ENCODE measurements around the gene SH3RF3.
A peak's percentile ranks its signal among the peaks of the same experiment; 100 is the strongest.

SH3RF3 gene

GRCh38 chr2:109499566-109499965 is 370.6 kb downstream of the SH3RF3 start:
- Histone ChIP-seq H3K4me3 (ENCODE audit: low read length) (no peak overlapping the region), H3K9me3 (ENCODE audit: control insufficient read depth, insufficient read depth, low read length) (no peaks in the 10 kb centered on the region), H3K27me3 (ENCODE audit: control insufficient read depth, insufficient read depth, low read length) (no peaks in the 10 kb centered on the region), H3K27ac (ENCODE audit: low read length) (no peak overlapping the region), H3K4me1 (ENCODE audit: control insufficient read depth, insufficient read depth, low read length) (no peaks in the 10 kb centered on the region), H3K36me3 (ENCODE audit: control insufficient read depth, insufficient read depth, low read length) (no peaks in the 10 kb centered on the region)
- WGBS (ENCODE audit: insufficient coverage, insufficient read length): no CpG with 5 or more reads among the region's 5 CpGs
- no peak for DNase-seq (ENCODE audit: low read depth, low spot score)

GRCh38 chr2:109500910-109501309 is 371.9 kb downstream of the SH3RF3 start:
- no peak overlapping the region for H3K27ac ChIP-seq (ENCODE audit: low read length)
- H3K27me3 ChIP-seq (ENCODE audit: control insufficient read depth, insufficient read depth, low read length): no peaks in the 10 kb centered on the region
- DNase-seq (ENCODE audit: low read depth, low spot score): no peak
- no peaks in the 10 kb centered on the region for H3K4me1 ChIP-seq (ENCODE audit: control insufficient read depth, insufficient read depth, low read length)
- H3K36me3 ChIP-seq (ENCODE audit: control insufficient read depth, insufficient read depth, low read length): no peaks in the 10 kb centered on the region
- H3K9me3 ChIP-seq (ENCODE audit: control insufficient read depth, insufficient read depth, low read length): no peaks in the 10 kb centered on the region
- no peak overlapping the region for H3K4me3 ChIP-seq (ENCODE audit: low read length)
- WGBS (ENCODE audit: insufficient coverage, insufficient read length): no CpG with 5 or more reads among the region's 8 CpGs

DNA sequence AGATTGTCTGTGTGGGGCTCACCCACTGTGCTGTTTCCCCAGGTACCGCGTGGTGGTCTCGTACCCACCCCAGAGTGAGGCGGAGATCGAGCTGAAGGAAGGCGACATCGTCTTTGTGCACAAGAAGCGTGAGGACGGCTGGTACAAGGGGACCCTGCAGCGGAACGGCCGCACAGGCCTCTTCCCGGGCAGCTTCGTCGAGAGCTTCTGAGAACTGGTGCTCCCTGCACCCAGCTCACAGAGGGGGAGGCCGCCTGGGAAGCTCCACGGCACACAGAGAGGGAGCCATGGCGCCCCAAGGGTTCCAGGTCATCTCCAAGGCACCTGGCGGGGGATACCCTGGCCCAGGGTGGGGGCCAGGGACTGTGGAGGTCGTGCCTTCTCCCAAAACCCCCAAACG is 372.5 kb downstream of the SH3RF3 start:
- WGBS (ENCODE audit: insufficient coverage, insufficient read length): no CpG with 5 or more reads among the region's 21 CpGs
- Histone ChIP-seq H3K36me3 (ENCODE audit: control insufficient read depth, insufficient read depth, low read length) (no peaks in the 10 kb centered on the region), H3K9me3 (ENCODE audit: control insufficient read depth, insufficient read depth, low read length) (no peaks in the 10 kb centered on the region), H3K27me3 (ENCODE audit: control insufficient read depth, insufficient read depth, low read length) (no peaks in the 10 kb centered on the region), H3K4me1 (ENCODE audit: control insufficient read depth, insufficient read depth, low read length) (no peaks in the 10 kb centered on the region), H3K27ac (ENCODE audit: low read length) (no peak overlapping the region), H3K4me3 (ENCODE audit: low read length) (no peak overlapping the region; the same call in 1 of the 2 replicates)
- DNase-seq (ENCODE audit: low read depth, low spot score): no peak

DNA sequence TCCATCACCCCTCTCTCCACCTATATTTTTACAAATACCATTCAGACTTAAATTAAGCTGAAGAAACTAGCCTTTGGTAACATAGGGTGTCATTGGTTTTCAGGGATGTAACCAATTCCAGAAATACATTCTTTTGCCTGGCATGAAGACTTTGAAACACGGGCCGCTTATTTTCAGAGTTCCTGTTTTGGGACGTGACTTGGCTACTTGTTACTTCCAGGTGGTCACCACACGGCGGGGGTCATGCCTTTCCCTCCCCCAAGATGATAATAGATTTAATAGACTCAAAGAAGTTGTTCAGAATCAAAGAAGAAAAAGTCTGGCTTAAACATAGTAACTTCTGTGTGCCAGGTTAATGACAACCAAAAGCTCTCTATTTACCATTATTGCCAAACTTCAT is 374.2 kb downstream of the SH3RF3 start:
- Histone ChIP-seq H3K36me3 (ENCODE audit: control insufficient read depth, insufficient read depth, low read length) (no peaks in the 10 kb centered on the region), H3K27me3 (ENCODE audit: control insufficient read depth, insufficient read depth, low read length) (no peaks in the 10 kb centered on the region), H3K9me3 (ENCODE audit: control insufficient read depth, insufficient read depth, low read length) (no peaks in the 10 kb centered on the region), H3K4me3 (ENCODE audit: low read length) (no peak overlapping the region), H3K4me1 (ENCODE audit: control insufficient read depth, insufficient read depth, low read length) (no peaks in the 10 kb centered on the region), H3K27ac (ENCODE audit: low read length) (no peak overlapping the region)
- no CpG with 5 or more reads among the region's 5 CpGs for WGBS (ENCODE audit: insufficient coverage, insufficient read length)
- DNase-seq (ENCODE audit: low read depth, low spot score): no peak

DNA sequence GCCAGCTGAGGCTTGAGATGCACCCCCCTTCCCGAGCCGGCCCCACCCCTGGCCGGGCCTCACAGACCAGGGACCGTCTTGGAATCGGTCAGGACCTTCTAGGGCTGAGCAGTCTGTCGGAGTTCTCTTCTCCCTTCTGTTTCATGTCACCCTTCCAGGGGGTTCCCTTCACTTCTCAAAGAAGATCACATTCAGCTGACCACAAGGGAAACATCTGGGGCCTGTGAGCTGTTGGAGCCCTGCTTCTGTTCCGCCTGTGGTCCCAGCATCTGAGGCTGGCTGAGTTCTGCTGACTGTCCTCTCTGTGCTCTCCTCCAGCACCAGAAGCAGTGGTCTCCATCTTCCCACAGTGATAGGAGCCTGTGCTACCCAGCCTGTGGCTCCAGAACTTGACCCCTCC is 378.2 kb downstream of the SH3RF3 start:
- DNase-seq (ENCODE audit: low read depth, low spot score): no peak
- WGBS (ENCODE audit: insufficient coverage, insufficient read length): no CpG with 5 or more reads among the region's 7 CpGs

GRCh38 chr2:109507828-109508227 is 378.8 kb downstream of the SH3RF3 start:
- H3K27me3 ChIP-seq (ENCODE audit: control insufficient read depth, insufficient read depth, low read length): no peaks in the 10 kb centered on the region
- no peak overlapping the region for H3K4me3 ChIP-seq (ENCODE audit: low read length)
- no peaks in the 10 kb centered on the region for H3K9me3 ChIP-seq (ENCODE audit: control insufficient read depth, insufficient read depth, low read length)
- H3K4me1 ChIP-seq (ENCODE audit: control insufficient read depth, insufficient read depth, low read length): no peaks in the 10 kb centered on the region
- no peak for DNase-seq (ENCODE audit: low read depth, low spot score)
- no peaks in the 10 kb centered on the region for H3K36me3 ChIP-seq (ENCODE audit: control insufficient read depth, insufficient read depth, low read length)
- no CpG with 5 or more reads among the region's 6 CpGs for WGBS (ENCODE audit: insufficient coverage, insufficient read length)
- H3K27ac ChIP-seq (ENCODE audit: low read length): no peak overlapping the region

More for the DNA sequence above, 378.2 kb downstream of the SH3RF3 start:
- no peaks in the 10 kb centered on the region for H3K36me3 ChIP-seq (ENCODE audit: control insufficient read depth, insufficient read depth, low read length)
- H3K27ac ChIP-seq (ENCODE audit: low read length): no peak overlapping the region
- no peaks in the 10 kb centered on the region for H3K9me3 ChIP-seq (ENCODE audit: control insufficient read depth, insufficient read depth, low read length)
- no peaks in the 10 kb centered on the region for H3K4me1 ChIP-seq (ENCODE audit: control insufficient read depth, insufficient read depth, low read length)
- H3K27me3 ChIP-seq (ENCODE audit: control insufficient read depth, insufficient read depth, low read length): no peaks in the 10 kb centered on the region
- no peak overlapping the region for H3K4me3 ChIP-seq (ENCODE audit: low read length)

DNA sequence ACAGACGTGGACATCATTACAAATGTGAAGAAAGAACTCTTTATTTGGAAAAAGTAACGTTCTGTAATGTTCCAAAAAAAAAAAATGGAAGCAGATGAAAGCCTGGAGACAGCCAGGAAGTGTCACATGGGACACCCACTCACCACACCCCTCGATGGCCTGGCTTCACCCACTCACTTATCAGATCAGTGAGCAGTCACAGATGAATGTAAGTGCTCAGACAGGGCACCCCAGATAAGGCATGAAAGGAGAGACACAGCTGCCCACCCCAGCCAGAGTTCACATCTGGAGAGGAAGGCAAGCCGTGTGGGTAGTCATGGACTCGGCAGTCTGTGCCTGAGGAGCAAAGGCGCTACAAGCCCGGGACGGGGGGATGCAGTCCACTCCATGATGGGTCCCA is 379.6 kb downstream of the SH3RF3 start:
- Histone ChIP-seq H3K4me3 (ENCODE audit: low read length) (no peak overlapping the region), H3K27me3 (ENCODE audit: control insufficient read depth, insufficient read depth, low read length) (no peaks in the 10 kb centered on the region), H3K4me1 (ENCODE audit: control insufficient read depth, insufficient read depth, low read length) (no peaks in the 10 kb centered on the region), H3K27ac (ENCODE audit: low read length) (no peak overlapping the region), H3K9me3 (ENCODE audit: control insufficient read depth, insufficient read depth, low read length) (no peaks in the 10 kb centered on the region), H3K36me3 (ENCODE audit: control insufficient read depth, insufficient read depth, low read length) (no peaks in the 10 kb centered on the region)
- no peak for DNase-seq (ENCODE audit: low read depth, low spot score)
- WGBS (ENCODE audit: insufficient coverage, insufficient read length): no CpG with 5 or more reads among the region's 8 CpGs

DNA sequence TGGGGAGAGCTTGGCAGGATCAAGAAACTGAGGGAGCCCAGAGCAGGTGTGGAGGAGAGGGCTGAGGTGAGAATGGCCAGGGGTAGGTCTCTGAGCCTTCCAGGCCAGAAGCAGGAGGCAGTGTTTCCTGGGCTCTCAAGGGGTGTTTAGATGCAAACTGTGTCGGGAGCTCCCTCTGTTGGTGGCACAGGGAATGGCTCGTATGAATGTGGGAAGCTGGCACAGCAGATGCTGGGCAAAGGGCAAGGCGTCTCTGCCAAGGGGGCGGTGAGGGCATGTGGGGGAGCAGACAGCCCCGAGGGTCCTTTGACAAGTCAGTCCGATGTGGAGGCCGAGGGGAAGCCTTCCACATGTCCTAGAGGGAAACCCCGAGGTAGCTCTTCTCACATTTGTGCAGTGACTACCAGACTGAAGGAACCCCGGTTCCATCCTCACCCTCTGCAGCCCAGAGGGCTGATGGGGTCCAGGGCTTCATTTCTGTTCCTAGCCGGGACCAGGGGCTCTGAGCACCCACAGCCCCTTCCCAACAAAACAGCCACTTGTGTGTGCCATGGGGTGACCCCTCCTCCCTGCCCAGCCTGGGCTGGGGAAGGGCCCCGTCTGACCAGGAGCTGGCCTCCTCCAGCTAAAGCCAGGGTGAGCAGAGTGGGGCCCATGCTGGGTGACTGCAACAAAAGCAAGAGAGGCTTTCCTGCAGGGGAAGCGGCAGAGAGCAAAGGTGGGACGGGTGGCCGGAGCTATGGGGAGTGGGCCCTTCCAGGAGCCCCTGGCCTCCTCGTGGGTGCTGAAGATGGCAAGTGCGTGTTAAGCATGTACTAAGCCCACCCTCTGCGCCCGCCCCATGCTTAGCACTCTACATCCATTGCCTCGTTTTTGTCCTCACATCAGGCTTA is 381.4 kb downstream of the SH3RF3 start:
- no CpG with 5 or more reads among the region's 19 CpGs for WGBS (ENCODE audit: insufficient coverage, insufficient read length)
- no peaks in the 10 kb centered on the region for H3K36me3 ChIP-seq (ENCODE audit: control insufficient read depth, insufficient read depth, low read length)
- H3K9me3 ChIP-seq (ENCODE audit: control insufficient read depth, insufficient read depth, low read length): no peaks in the 10 kb centered on the region
- H3K27ac ChIP-seq (ENCODE audit: low read length): no peak overlapping the region
- no peak overlapping the region for H3K4me3 ChIP-seq (ENCODE audit: low read length)
- H3K27me3 ChIP-seq (ENCODE audit: control insufficient read depth, insufficient read depth, low read length): no peaks in the 10 kb centered on the region
- DNase-seq (ENCODE audit: low read depth, low spot score): peak; percentile 54
- no peaks in the 10 kb centered on the region for H3K4me1 ChIP-seq (ENCODE audit: control insufficient read depth, insufficient read depth, low read length)

GRCh38 chr2:109511168-109511567 is 382.2 kb downstream of the SH3RF3 start:
- no peaks in the 10 kb centered on the region for H3K36me3 ChIP-seq (ENCODE audit: control insufficient read depth, insufficient read depth, low read length)
- WGBS (ENCODE audit: insufficient coverage, insufficient read length): no CpG with 5 or more reads among the region's 3 CpGs
- no peaks in the 10 kb centered on the region for H3K4me1 ChIP-seq (ENCODE audit: control insufficient read depth, insufficient read depth, low read length)
- H3K9me3 ChIP-seq (ENCODE audit: control insufficient read depth, insufficient read depth, low read length): no peaks in the 10 kb centered on the region
- no peak for DNase-seq (ENCODE audit: low read depth, low spot score)
- H3K4me3 ChIP-seq (ENCODE audit: low read length): no peak overlapping the region
- H3K27me3 ChIP-seq (ENCODE audit: control insufficient read depth, insufficient read depth, low read length): no peaks in the 10 kb centered on the region
- H3K27ac ChIP-seq (ENCODE audit: low read length): no peak overlapping the region

- H3K27ac ChIP-seq (ENCODE audit: low read length): no peak overlapping the region
- no peaks in the 10 kb centered on the region for H3K36me3 ChIP-seq (ENCODE audit: control insufficient read depth, insufficient read depth, low read length)
- no CpG with 5 or more reads among the region's 5 CpGs for WGBS (ENCODE audit: insufficient coverage, insufficient read length)
- no peaks in the 10 kb centered on the region for H3K9me3 ChIP-seq (ENCODE audit: control insufficient read depth, insufficient read depth, low read length)
- H3K4me1 ChIP-seq (ENCODE audit: control insufficient read depth, insufficient read depth, low read length): no peaks in the 10 kb centered on the region
- no peak for DNase-seq (ENCODE audit: low read depth, low spot score)
- no peaks in the 10 kb centered on the region for H3K27me3 ChIP-seq (ENCODE audit: control insufficient read depth, insufficient read depth, low read length)
- H3K4me3 ChIP-seq (ENCODE audit: low read length): no peak overlapping the region
Observed at GRCh38 chr2:109512076-109512475, 383.1 kb downstream of the SH3RF3 start.

- WGBS (ENCODE audit: insufficient coverage, insufficient read length): no CpG with 5 or more reads among the region's 5 CpGs
- no peak for DNase-seq (ENCODE audit: low read depth, low spot score)
- Histone ChIP-seq H3K9me3 (ENCODE audit: control insufficient read depth, insufficient read depth, low read length) (no peaks in the 10 kb centered on the region), H3K4me1 (ENCODE audit: control insufficient read depth, insufficient read depth, low read length) (no peaks in the 10 kb centered on the region), H3K36me3 (ENCODE audit: control insufficient read depth, insufficient read depth, low read length) (no peaks in the 10 kb centered on the region), H3K27ac (ENCODE audit: low read length) (no peak overlapping the region), H3K27me3 (ENCODE audit: control insufficient read depth, insufficient read depth, low read length) (no peaks in the 10 kb centered on the region), H3K4me3 (ENCODE audit: low read length) (no peak overlapping the region)
Observed at GRCh38 chr2:109513230-109513629, 384.2 kb downstream of the SH3RF3 start.

Data from iPS DF 6.9 (cell line).